HepG2 (cell line): ENCODE data around the gene INHA. TPM values are rescaled to one million over a fixed set of nuclear protein-coding genes. Genes with fewer than 3 reads are reported as not detected.
A peak's percentile ranks its signal among the peaks of the same experiment; 100 is the strongest.

Experiments used
- CSRNP1 ChIP-seq: sonication (generic); formaldehyde crosslinking; IDR thresholded peaks from 2 replicates; pipeline ENCODE4 v1.8.1; 2023; ENCODE audit warnings: mild to moderate bottlenecking, missing genetic modification reagents
- EHMT2 ChIP-seq: fragments of 200-600 bp; sonication (generic); IDR thresholded peaks from 2 replicates; pipeline ENCODE4 v1.7.0; 2017; ENCODE audit warnings: antibody characterized with exemption, low read depth, low read length, borderline replicate concordance
- GMEB2 ChIP-seq: IDR thresholded peaks from 2 replicates; pipeline ENCODE4 v1.6.1; 2016; ENCODE audit warnings: missing biosample characterization, missing genetic modification reagents, low read depth
- HMGA1 ChIP-seq: sonication (generic); formaldehyde crosslinking; conservative IDR thresholded peaks from 2 replicates; pipeline ENCODE4 v1.4.0; 2020; ENCODE audit warnings: missing genetic modification reagents
- HOMEZ ChIP-seq: IDR thresholded peaks from 2 replicates; pipeline ENCODE4 v1.6.1; 2016; ENCODE audit warnings: low read depth
- NR2F2 ChIP-seq: IDR thresholded peaks from 2 replicates; pipeline ENCODE4 v1.6.1; 2012; ENCODE audit warnings: low read depth, inconsistent platforms, borderline replicate concordance
- TEAD3 ChIP-seq: optimal IDR thresholded peaks from 2 replicates; pipeline ENCODE3; 2016; ENCODE audit warnings: borderline replicate concordance
- ZBTB4 ChIP-seq: sonication (generic); formaldehyde crosslinking; IDR thresholded peaks from 2 replicates; pipeline ENCODE4 v1.4.0; 2020; ENCODE audit warnings: missing genetic modification reagents, mild to moderate bottlenecking, borderline replicate concordance
- ZHX1 ChIP-seq: sonication (generic); formaldehyde crosslinking; IDR thresholded peaks from 2 replicates; pipeline ENCODE4 v1.8.1; 2022; ENCODE audit warnings: low read depth, mild to moderate bottlenecking, missing genetic modification reagents
- ZNF547 ChIP-seq: sonication (generic); formaldehyde crosslinking; IDR thresholded peaks from 2 replicates; pipeline ENCODE4 v1.5.1; 2020; ENCODE audit warnings: mild to moderate bottlenecking, missing genetic modification reagents
- ZNF576 ChIP-seq: sonication (generic); formaldehyde crosslinking; IDR thresholded peaks from 2 replicates; pipeline ENCODE4 v1.4.0; 2020; ENCODE audit warnings: mild to moderate bottlenecking, missing genetic modification reagents
- ZNF777 ChIP-seq: sonication (generic); formaldehyde crosslinking; IDR thresholded peaks from 2 replicates; pipeline ENCODE4 v1.4.0; 2020; ENCODE audit warnings: missing genetic modification reagents
- ZSCAN20 ChIP-seq: sonication (generic); formaldehyde crosslinking; IDR thresholded peaks from 2 replicates; pipeline ENCODE4 v1.4.0; 2020; ENCODE audit warnings: missing genetic modification reagents, mild to moderate bottlenecking, borderline replicate concordance
- ZSCAN22 ChIP-seq: sonication (generic); formaldehyde crosslinking; IDR thresholded peaks from 2 replicates; pipeline ENCODE4 v1.4.0; 2020; ENCODE audit warnings: mild to moderate bottlenecking, missing genetic modification reagents
- polyA plus RNA-seq, 8 experiments: library from polyadenylated mRNA; depleted of rRNA in 3 of 8; stranded (reverse) in 7 of 8; unstranded in 1 of 8; fragments of >200 nt; fragmentation: Illumina TruSeq in 4 of 8; extraction: Trizol in 4 of 8; gene quantifications; 2 replicates each; pipeline versions ENCODE4 v1.2.1 to v1.2.3, GENCODE V29; 2011 to 2016; ENCODE audit warnings: low read depth in 4 of 8, missing spikeins in 1 of 8, mixed read lengths in 1 of 8; ENCODE audit not compliant: insufficient read depth in 1 of 8
- total RNA-seq, 5 experiments: library from RNA; depleted of rRNA; stranded (reverse); fragments of >200 nt; fragmentation: Illumina TruSeq; extraction: Trizol; gene quantifications; 2 replicates each; pipeline ENCODE4 v1.2.3, GENCODE V29; 2016; ENCODE audit warnings: low read depth in 1 of 5

Gene INHA
- total and polyA plus RNA-seq, 2 of the 13 experiments (the other 11 are each of a cell fraction or from before 2014, with no cell fraction given), result 4.1 to 15.2 TPM

- TF ChIP-seq CSRNP1 (CRISPR knock-in tag) (peak; percentile 9; the same call in 1 of the 2 replicates), ZHX1 (CRISPR knock-in tag) (0 out of 2 replicates have a peak, but pooled peaks have one; percentile 12), HMGA1 (no peak), ZSCAN22 (CRISPR knock-in tag) (0 out of 2 replicates have a peak, but pooled peaks have one; percentile 23), NR2F2 (0 out of 2 replicates have a peak, but pooled peaks have one; percentile 8), HOMEZ (CRISPR knock-in tag) (no peak; the same call in 1 of the 2 replicates), GMEB2 (CRISPR knock-in tag) (0 out of 2 replicates have a peak, but pooled peaks have one; percentile 13), TEAD3 (CRISPR knock-in tag) (no peak), EHMT2 (no peak), ZBTB4 (CRISPR knock-in tag) (no peak), ZNF576 (no peak), ZNF547 (CRISPR knock-in tag) (no peak), ZNF777 (0 out of 2 replicates have a peak, but pooled peaks have one; percentile 18), ZSCAN20 (peak; percentile 64; the same call in 1 of the 2 replicates)
Observed at GRCh38 chr2:219596954-219597551, 24.9 kb downstream of the INHA start (continued).
